HG03175 (cell line): Measurements from ENCODE around the gene CYTH1.

ENCODE experiments used
- ATAC-seq: cut with Tn5 transposase; IDR thresholded peaks from one replicate; pipeline ENCODE4 v1.9.1; 2021; ENCODE audit warnings: mild to moderate bottlenecking, moderate library complexity; ENCODE audit not compliant: unreplicated experiment

CYTH1 gene

DNA sequence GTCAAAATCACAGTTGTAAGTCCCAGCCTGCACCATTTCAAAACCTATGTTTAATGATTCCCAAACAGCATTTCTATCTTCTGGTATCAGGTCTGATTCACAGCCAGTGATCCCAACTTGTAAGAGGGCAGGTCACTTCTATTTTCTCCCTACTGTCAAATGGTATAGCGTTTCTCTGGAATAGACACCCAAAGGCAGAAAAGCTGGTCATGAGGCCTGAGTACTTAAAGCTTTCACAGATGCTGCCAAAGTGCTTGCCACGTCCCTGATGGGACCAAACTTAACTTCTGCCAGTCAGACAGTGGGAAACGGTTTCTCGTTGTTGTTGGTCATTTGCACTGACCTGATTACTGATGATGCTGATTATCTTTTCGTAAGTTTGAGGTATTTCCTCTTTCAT lies 43.4 kb downstream of the CYTH1 start:
- no peak for ATAC-seq

- ATAC-seq = no peak
Measured at GRCh38 chr17:78738278-78738677, 43.8 kb downstream of the CYTH1 start.

DNA sequence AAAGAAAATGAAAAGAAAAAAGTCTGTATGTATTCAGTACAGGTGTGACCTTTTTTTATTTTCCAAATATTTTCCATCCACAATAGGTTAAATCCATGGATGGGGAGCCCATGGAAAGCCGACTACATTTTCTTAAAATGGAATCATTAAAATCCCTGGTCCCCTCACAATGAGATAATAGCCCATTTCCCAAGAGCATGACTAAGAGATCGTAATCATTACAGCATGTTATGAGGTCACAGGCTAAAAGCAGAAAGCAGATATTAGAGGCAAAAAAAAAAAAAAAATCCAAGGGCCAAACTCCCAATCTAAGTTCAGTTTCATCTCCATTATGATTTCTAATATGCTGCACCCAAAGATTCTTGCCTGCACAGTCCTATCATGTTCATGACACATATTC lies 44.7 kb downstream of the CYTH1 start:
- ATAC-seq = no peak

GRCh38 chr17:78736526-78737079 lies 45.5 kb downstream of the CYTH1 start:
- ATAC-seq = peak; percentile 61

GRCh38 chr17:78735832-78736525 lies 46.1 kb downstream of the CYTH1 start:
- ATAC-seq = no peak

DNA sequence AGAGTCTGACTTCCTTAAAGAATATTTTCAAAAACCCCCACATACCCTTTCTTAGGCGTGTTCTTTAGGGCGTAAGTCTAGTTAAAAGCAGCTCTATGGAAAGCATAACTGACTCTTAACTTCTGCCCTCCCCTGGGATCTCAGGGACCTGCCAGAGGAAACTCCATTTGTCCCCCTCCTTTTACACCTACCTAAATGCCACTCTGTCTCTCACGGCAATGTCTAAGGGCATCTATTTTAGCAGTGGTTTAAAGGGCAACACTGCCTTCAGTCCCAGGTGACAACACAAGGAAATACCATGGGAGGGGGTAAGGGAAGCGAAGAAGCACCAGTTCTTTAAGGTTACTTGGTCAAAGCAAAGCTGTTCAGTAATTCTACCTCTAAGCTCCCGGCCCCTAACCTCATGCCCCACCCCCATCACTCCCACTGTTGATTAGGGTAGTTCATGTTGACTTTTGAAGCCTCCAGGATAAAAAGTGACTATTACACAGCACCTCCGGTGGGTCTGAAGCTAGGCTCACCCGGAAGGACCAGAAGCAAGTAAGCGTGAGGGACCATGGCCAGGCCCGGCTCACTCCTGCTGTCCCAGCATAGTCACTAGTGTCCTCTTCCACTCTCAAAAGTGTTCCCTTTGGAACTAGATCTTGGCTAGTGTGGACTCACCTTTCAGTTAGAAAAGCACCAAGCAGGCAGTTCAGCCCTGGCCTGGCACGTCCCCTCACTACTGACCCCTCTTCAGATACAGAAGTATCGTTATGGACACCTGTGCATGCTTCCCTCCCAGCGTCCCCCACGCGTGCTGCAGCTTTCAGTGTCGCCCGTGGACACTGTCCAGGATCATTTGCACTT lies 47.1 kb downstream of the CYTH1 start:
- no peak for ATAC-seq

GRCh38 chr17:78732354-78732753 lies 49.7 kb downstream of the CYTH1 start:
- no peak for ATAC-seq

- ATAC-seq = no peak
Measured at GRCh38 chr17:78731904-78732303, 50.2 kb downstream of the CYTH1 start.

DNA sequence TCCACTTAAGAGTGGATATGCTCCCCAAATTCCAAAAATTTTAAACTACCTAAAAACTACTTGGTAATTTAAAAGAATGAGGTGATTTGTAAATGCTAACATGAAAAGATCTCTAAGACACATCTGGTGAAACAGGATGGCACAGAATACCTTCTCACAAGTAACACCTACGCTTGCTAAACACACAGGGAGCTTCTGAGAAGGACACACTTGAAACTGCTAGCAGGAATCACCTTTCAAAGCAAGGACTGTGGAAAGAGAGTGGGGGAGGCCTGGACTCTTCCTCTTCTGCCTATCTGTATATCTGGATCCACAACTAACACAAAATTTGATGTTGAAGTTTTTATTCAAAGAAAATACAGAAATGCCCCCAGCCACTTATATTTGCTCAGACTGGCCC lies 52.4 kb downstream of the CYTH1 start:
- ATAC-seq = no peak

GRCh38 chr17:78728495-78728894 lies 53.6 kb downstream of the CYTH1 start:
- no peak for ATAC-seq

DNA sequence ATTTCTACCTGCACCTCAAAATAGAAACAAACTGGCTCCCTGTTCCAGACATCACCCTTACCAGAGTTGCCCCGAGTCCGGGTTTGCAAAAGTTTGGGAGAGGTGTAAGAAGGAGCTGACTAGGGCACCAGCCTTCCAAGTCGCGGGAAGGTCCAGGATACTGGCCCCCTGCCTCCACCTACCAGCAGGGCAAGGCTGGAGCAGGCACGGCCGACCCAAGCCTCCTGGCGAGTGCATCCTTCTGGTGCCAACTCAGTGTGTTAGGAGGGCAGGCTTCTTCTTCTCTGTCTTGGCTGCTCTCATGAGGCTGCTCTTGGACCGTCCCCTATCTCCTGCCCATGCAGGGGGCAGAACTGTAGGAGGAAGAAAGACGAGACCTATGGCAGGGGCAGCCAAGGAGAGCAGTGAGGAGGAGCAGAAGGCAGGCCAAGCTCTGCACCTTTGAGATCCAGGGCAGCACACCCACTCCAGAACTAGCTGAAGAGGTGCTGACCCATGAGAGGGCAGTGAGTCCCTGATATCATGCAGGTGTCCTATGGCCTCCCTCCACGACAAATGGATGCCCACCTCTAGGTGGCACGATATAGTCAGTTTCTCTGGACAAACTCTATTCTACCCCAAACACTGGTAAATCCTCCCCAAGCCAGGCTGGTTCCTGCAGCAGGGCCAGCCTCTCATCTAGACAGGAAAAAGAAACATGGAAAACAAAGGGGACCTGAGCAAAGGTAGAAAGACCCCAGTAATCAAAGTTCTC lies 54.4 kb downstream of the CYTH1 start:
- ATAC-seq = no peak

DNA sequence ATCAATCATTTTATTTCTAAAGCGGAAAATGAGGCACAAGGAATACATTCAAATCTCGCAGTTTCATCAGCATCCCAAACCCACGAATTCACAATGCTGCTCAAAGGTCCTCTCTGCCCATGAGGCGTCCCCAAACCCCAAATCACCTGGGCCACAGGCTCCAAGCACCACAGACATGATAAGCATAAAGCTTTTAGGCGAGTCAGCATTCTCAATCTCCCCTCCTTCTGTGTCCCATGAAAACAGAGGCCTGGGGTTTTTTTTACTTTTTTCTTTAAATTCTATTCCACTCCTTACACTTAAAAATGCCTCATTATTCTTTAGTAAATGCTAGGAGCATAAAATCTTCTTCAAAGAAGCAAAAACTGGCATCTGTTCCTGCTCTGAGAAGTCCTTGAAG lies 55.0 kb downstream of the CYTH1 start:
- ATAC-seq = no peak

DNA sequence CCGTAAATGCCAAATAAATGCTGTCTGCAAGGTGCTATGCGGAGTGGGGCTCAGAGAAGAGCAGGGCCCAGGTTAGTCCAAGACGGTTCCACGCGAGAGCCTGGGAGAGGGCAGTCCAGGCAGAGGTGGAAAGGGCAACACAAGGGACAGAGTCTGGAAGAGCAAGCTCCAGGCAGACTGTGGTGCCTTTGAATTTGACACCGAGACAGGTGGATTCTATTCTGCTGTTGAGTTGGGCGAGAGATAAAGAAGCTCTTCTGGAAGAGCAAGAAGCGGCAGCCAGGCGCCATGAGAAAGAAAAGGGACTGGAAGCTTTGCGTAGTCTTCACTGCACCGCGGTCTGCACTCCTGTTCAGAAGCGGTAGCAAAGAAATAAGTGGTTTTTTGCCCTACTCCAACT lies 55.6 kb downstream of the CYTH1 start:
- ATAC-seq = no peak

GRCh38 chr17:78725448-78726021 lies 56.5 kb downstream of the CYTH1 start:
- no peak for ATAC-seq

- no peak for ATAC-seq
Measured at GRCh38 chr17:78724999-78725398, 57.1 kb downstream of the CYTH1 start.

GRCh38 chr17:78724544-78724943 lies 57.5 kb downstream of the CYTH1 start:
- no peak for ATAC-seq

- no peak for ATAC-seq
Measured at GRCh38 chr17:78723957-78724356, 58.1 kb downstream of the CYTH1 start.

- no peak for ATAC-seq
Measured at GRCh38 chr17:78723001-78723796, 58.9 kb downstream of the CYTH1 start.

- no peak for ATAC-seq
Measured at GRCh38 chr17:78722246-78722761, 59.8 kb downstream of the CYTH1 start.
